Left hindlimb (tissue), 1 donor: ENCODE data around the gene TSHZ2.

Experiments used
- DNase-seq: peaks from one replicate; pipeline ENCODE4 v3.0.0-alpha.2; 2018

Gene TSHZ2

DNA sequence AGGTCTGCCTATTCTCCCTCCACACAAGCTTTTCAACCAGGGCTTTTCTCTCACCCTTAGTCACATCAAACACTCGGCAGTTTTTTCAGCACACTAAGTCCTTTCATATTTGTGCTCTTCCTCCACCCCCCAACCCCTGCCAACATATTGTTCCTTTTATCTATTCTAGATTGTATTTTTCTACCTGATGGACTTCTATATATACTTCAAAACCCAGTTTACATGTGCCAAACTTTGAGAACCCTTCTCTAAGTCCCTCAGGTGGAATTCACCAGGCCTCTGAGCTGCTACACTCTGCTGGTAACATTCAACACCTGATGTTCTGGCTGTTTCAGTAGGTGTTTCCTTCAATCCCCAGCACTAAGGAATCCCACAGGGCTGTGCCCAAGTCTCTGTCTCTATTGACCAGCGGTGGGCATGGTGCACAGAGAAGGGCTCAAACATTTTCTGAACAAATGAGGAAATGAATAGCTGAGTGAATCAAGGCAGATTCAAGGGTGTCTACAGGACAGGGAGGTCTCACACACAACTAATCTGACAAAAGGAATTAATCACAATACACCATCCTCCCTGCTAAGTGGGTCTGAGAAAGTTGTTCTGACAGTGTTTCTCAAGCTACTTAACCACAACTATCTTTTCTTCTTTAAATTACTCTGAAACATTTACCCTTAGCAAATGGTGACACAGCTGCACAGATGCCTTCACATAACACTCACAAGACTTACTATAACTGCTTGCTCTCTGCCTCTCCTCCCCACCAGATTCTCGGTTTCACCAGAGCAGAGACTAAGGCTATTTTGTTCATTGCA lies 166.5 kb downstream of the TSHZ2 start:
- DNase-seq, result no peak

GRCh38 chr20:53141201-53142050 lies 169.3 kb downstream of the TSHZ2 start:
- DNase-seq, result no peak

DNA sequence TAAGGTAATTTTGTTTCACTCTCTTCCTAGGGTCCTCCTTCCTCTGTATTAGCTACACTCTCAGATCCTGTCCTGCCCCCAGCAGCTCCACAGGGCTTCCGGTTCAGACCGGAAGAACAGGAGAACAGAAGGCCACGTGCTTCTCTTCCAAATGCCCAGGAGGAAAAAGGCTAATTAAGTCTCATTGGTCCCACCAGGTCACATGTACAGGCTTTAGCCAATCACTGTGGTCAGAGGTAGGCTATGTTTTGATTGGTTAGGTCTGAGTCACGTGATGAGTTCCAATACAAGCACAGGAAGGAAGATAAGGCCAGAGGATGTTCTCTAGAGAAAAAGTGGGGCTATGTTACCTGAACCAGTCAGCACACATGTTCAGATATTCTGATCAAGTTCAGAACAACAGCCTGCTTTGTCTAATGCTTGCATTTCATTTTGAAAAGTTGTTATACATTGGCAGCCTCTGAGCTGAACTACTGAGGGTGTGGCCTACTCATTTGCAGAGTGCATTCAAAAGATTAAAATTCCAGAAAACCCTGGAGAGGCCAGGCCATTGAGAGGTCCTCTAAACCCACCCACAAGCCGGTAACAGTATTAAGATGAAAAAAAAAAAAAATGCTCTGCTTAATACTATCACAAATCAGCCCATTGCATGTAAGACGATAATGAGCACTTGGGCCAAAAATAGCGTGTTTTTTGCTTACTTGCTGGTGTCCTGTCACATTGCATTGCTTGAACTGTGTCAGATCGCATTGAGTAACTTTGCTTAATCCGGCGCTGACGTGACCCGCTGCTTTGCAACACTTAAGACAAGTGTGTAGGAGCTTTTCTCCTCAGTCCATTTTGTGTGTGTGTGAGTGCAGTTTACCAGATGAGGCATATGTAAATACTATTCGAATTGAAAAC lies 170.3 kb downstream of the TSHZ2 start:
- no peak for DNase-seq

- no peak for DNase-seq
Measured at GRCh38 chr20:53146201-53146891, 174.2 kb downstream of the TSHZ2 start.

GRCh38 chr20:53148771-53149147 lies 176.6 kb downstream of the TSHZ2 start:
- no peak for DNase-seq

DNA sequence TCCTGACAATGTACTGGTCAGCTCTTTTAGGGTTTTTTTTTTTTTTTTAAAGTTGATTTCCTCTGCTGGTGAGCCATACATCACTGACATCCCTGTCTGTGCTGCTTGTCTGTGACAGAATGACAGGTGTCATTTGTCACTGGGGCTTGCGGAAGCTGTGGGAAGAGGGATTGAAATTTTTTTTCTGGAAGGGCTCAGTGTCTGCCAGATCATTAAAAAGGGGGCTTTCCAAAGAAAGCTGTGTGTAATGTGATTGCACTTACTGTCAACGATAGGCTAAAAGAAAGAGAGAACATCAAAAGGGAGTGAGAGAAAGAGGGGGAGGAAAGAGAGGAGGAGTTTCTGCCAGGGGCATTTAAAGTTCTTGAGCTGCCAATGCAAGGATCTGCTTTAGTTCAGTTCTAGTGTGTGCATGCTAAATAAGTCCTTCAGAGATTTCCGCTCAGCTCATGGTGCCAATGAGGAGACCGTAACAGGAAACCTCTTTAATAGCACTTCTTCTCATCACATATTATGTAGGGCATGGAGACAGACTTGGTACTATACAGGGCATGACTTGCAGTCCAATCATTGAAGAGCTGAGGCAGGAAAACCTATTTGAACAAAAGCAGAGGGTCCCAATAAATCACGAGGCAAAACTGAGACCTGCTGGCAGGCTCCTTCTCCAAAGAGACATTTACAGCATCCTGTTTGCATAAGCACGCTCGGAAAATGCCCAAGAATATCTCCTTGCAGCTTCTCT lies 177.2 kb downstream of the TSHZ2 start:
- DNase-seq, result no peak

- DNase-seq, result no peak
Measured at GRCh38 chr20:53149890-53150205, 177.7 kb downstream of the TSHZ2 start.

- DNase-seq, result no peak
Measured at GRCh38 chr20:53150532-53150931, 178.4 kb downstream of the TSHZ2 start.

DNA sequence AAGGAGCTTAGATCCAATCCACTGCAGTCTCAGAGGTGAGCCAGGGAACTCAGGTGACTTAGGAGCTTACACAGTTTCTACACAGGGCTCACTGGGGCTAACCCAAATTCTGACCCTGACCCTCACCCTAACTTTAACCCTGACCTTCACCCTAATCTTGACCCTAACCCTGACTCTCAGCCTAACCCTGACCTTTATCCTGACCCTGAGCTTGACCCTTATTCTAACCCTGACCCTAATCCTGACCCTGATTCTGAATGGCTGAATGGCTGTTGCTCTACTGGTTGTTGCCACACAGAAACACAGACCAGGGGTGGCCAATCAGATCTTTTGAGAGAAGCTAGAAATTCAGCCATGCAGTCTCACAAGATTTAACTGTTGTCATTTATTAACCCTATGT lies 180.1 kb downstream of the TSHZ2 start:
- no peak for DNase-seq

- no peak for DNase-seq
Measured at GRCh38 chr20:53154540-53154939, 182.4 kb downstream of the TSHZ2 start.

- DNase-seq, result no peak
Measured at GRCh38 chr20:53157443-53158408, 185.6 kb downstream of the TSHZ2 start.

DNA sequence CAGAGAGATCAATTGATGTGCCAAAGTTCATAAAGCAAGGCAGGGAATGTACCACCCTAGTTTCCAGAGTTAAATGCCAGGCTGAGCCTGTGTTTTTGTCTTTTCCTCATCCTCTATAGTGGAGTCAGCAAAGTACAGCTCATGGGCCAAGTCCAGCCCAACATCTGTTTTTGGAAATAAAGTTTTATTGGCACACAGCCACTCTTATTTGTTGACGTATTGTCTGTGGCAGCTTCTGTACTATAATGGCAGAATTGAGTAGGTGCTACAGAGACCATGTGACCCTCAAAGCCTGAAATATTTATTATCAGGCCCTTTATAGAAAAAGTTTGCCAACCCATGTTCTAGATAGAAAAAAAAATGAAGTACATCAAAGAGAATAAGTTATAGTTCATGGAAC lies 187.0 kb downstream of the TSHZ2 start:
- DNase-seq, result no peak

GRCh38 chr20:53161073-53161472 lies 188.9 kb downstream of the TSHZ2 start:
- DNase-seq, result no peak

DNA sequence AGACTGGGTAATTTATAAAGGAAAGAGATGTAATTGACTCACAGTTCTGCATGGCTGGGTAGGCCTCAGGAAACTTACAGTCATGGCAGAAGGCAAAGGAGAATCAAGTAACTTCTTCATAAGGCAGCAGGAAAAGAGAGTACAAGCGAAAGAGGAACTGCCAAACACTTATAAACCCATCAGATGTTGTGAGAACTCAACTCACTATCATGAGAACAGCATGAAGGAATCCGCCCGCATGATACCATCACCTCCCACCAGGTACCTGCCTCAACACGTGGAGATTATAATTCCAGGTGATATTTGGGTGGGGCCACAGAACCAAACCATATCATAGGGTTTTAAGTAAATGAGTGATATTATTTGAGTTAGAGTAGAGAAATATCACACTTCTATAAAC lies 189.3 kb downstream of the TSHZ2 start:
- DNase-seq, result no peak

DNA sequence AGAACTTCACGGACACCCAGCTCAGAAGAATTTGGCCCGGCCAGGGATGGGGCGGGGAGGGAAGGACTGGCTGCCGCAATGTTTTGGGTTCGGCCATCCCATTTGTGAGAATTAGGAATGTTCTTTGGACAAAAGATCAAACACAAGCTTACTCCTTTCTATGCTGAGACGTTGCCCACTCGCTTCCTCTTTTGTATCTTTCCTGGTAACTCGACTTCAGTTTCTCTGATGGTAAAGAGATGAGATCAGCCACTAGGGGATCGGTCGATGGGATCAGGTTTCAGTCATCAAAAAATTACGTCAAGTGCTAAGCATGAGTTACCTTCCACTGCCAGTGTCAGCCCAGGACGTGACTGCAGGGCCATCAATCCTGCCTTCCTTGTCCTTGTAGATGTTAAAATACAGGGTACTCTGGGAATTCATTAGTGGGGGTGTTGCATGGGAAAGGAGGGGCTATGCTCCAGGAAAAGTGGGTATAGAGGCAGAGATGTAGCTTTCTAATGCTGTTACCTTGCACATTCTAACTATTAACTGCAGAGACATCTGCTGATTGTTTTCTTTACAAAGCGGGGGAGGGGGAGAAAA lies 190.2 kb downstream of the TSHZ2 start:
- peak; percentile 76 for DNase-seq

- DNase-seq, result no peak
Measured at GRCh38 chr20:53163486-53163885, 191.3 kb downstream of the TSHZ2 start.

DNA sequence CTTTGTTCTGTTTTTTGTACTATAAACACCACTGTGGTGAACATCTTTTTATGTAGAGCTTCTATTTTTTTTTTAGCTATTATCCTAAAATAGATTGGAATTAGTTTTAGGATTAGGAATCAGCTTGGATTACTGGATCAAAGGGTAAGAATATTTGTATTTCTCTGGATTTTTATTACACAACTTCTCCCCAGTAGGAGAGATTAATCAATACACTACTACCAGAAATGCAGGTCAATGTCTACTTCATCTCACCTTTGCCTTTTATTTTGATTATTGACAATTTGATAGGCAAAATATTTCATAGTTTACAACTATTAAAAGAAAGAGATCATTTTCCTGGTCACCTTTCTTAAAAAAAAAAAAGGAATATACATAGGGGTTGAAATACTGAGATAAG lies 191.9 kb downstream of the TSHZ2 start:
- no peak for DNase-seq

DNA sequence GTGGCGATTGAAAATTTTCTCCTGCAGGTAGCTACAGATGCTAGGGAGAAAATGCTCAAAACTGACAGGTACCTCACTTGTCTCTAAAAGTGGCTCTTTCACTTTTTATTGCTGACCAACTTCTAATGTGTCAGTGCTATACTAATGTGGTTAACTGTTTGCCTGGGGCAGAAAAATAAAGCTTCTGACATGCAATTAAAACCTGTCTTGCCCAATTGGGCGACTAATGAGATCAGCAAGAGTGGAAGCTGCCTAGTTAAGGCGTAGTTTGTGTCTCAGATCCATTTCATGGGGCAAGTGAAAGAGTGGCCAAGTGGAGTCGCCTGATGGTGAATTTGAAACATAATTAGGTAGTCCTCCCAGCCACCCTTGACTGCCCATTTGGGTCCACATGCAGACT lies 193.3 kb downstream of the TSHZ2 start:
- no peak for DNase-seq

GRCh38 chr20:53168491-53168890 lies 196.3 kb downstream of the TSHZ2 start:
- no peak for DNase-seq

DNA sequence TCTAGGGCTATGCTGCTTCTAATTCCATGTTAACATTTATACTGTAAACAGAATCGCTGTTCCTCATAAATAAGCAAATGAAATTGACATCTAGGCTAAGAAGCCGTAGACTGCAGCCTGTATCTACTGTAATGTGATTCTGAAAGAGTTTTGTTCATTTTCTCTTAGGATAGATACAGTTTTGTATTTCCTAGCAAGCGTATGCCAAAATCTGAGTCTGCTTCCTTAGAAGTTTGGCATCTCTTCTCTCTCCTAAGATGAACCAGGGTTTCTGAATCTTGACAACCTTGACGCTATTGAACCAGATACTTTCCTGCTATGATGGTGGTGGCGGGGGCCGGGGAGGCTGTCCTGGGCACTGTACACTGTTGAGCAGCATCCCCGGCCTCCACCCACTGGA lies 198.0 kb downstream of the TSHZ2 start:
- no peak for DNase-seq
